Ramos (cell line): ENCODE measurements around the gene NRAP.

Experiments
- in situ Hi-C: fragments of 300-500 bp; cut with MboI; formaldehyde crosslinking; loops from one replicate; pipeline ENCODE4 v1.14.3; 2022; ENCODE audit warnings: low sequenced_read_pairs; ENCODE audit not compliant: unreplicated experiment

The NRAP gene, protein sequence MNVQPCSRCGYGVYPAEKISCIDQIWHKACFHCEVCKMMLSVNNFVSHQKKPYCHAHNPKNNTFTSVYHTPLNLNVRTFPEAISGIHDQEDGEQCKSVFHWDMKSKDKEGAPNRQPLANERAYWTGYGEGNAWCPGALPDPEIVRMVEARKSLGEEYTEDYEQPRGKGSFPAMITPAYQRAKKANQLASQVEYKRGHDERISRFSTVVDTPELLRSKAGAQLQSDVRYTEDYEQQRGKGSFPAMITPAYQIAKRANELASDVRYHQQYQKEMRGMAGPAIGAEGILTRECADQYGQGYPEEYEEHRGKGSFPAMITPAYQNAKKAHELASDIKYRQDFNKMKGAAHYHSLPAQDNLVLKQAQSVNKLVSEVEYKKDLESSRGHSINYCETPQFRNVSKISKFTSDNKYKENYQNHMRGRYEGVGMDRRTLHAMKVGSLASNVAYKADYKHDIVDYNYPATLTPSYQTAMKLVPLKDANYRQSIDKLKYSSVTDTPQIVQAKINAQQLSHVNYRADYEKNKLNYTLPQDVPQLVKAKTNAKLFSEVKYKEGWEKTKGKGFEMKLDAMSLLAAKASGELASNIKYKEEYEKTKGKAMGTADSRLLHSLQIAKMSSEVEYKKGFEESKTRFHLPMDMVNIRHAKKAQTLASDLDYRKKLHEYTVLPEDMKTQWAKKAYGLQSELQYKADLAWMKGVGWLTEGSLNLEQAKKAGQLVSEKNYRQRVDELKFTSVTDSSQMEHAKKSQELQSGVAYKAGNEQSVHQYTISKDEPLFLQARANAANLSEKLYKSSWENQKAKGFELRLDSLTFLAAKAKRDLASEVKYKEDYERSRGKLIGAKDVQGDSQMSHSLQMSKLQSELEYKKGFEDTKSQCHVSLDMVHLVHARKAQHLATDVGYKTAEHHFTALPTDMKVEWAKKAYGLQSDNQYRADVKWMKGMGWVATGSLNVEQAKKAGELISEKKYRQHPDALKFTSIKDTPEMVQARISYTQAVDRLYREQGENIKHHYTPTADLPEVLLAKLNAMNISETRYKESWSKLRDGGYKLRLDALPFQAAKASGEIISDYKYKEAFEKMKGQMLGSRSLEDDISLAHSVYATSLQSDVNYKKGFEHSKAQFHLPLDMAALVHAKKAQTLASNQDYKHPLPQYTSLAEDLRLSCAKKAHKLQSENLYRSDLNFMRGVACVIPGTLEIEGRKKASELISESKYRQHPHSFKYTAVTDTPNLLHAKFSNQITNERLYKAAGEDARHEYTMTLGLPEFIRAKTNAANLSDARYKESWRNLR (N-terminal part only)

DNA sequence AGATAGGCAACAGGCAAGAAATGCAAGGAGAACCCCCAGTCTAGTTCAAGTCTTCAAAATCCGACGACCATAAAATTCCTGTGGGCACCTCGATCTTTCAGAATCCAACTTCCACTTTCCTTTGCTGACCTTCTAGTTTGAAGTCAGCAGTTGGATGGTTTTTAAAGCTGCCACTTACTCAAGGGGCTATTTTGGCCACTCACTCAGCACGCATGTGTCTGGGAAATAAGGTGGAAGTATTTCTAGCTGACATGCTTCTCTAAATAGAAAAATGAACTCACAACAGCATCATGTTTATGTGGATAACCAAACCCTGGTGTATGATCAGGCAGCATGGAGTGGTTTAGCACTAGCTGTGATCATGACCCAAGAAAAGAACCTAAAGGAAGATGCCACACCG is at the start of gene NRAP:
Gene NRAP, minus strand, starts transcription at position 134 of the 400 bp plus-strand sequence. CDS start 159 bp downstream, outside the sequence.
- in situ Hi-C loops: no loop called here

DNA sequence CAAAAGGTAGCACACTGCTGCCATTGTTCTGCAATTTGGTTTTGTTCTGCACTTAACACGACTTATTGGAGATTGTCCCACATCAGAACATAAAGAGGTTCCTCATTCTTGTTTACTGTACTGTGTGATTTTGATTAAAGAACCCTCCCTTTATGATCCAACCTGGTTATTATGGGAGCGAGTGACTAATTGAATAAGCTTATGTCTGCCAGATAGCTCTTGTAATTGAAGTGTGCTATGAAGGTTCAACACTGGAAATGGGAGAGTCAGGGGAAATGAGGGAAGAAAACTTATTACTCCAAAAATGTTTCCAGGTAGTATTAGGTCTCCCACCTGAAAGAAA is 49.8 kb upstream of the NRAP start:
- in situ Hi-C loops: no loop called here

GRCh38 chr10:113712755-113713639 is 49.2 kb upstream of the NRAP start:
- in situ Hi-C loops: no loop called here

- in situ Hi-C loops: no loop called here
Measured at GRCh38 chr10:113712024-113712423, 48.2 kb upstream of the NRAP start.

DNA sequence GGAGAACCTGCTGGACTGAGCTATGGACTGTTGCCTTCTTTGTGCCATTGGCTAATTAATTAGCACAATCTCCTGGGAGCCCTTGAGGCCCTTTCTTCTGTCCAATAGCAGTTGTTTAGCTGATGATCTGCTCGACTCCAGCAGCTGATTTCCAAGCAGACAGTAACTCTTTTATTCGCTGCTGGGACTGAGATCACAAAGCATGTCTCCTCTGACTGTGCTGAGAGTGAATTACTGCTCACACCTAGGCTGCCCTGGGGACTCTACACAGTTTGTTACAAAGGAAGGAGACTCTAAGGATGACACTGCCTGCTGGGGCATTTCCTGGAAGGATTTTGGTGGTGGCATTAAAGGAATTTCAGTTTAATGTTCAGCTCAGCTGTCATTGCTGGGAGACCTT is 47.3 kb upstream of the NRAP start:
- in situ Hi-C loops: no loop called here

GRCh38 chr10:113709221-113709838 is 45.5 kb upstream of the NRAP start:
- in situ Hi-C loops: loop anchor here (10.0 kb wide), 1 partner anchor 395 kb away; no protein-coding TSS in a partner anchor

GRCh38 chr10:113708640-113709039 is 44.8 kb upstream of the NRAP start:
- in situ Hi-C loops: loop anchor here (10.0 kb wide), 1 partner anchor 396 kb away; no protein-coding TSS in a partner anchor

DNA sequence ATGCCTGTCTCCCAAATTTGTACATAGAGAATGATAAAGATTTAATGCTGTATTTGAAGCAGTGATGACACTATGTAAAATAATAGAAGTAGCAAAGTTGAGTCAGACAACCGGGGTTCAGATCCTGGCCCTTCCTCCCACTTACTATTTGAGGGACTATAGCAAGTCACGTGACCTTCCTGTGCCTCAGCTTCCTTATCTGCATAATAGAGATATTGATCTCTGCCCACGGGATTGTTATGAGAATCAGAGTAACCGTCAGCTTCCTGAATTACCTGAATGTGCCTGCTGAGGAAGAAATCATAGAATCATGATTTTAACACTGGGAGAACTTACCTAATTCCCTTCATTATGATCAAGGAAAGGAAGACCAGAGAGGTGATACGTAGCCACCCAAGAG is 42.8 kb upstream of the NRAP start:
- in situ Hi-C loops: loop anchor here (10.0 kb wide), 1 partner anchor 398 kb away; no protein-coding TSS in a partner anchor

DNA sequence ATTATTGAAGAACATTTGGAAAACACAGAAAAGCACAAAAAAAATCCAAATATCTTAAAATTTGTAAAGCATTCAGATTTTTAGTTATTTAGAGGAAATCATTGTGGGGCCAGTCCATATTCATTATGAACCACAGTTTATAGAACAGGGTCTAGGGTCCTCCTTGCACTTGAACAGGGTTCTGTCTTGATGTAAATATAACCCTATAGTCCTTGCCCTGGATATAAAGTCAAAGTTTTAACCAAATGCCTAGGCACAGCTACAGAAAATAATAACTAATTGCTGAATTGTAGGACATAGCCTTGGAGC is 41.5 kb upstream of the NRAP start:
- in situ Hi-C loops: loop anchor here (10.0 kb wide), 1 partner anchor 400 kb away; no protein-coding TSS in a partner anchor

GRCh38 chr10:113704637-113705343 is 40.9 kb upstream of the NRAP start:
- in situ Hi-C loops: loop anchor here (10.0 kb wide), 1 partner anchor 400 kb away; no protein-coding TSS in a partner anchor

- in situ Hi-C loops: no loop called here
Measured at GRCh38 chr10:113697595-113697994, 33.8 kb upstream of the NRAP start.

DNA sequence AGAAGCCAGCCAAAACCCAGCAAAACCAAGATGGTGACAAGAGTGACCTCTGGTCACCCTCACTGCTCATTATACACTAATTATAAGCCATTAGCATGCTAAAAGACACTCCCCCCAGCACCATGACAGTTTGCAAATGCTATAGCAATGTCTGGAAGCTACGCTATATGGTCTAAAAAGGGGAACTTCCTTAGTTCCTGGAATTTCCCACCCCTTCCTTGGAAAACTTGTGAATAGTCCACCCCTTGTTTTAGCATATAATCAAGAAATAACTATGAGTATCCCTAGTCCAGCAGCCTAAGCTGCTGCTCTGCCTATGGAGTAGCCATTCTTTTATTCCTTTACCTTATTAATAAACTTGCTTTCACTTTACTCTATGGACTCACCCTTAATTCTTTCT is 31.9 kb upstream of the NRAP start:
- in situ Hi-C loops: no loop called here

DNA sequence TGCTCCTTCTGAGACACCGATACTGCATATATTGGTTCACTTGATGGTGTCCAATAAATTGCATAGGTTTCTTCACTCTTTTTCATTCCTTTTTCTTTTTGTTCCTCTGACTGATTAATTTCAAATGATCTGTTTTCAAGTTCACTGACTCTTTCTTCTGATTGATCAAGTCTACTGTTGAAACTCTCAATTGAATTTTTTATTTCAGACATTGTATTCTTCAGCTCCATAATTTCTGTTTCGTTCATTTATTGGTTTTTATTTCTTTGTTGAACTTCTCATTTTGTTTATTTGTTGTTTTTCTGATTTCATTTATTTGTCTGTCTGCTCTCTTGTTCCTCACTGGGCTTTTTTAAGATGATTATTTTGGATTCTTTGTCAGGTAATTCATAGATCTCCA is 29.5 kb upstream of the NRAP start:
- in situ Hi-C loops: no loop called here

- in situ Hi-C loops: no loop called here
Measured at GRCh38 chr10:113692271-113692670, 28.4 kb upstream of the NRAP start.

- in situ Hi-C loops: no loop called here
Measured at GRCh38 chr10:113691381-113691780, 27.5 kb upstream of the NRAP start.

GRCh38 chr10:113690749-113691148 is 26.9 kb upstream of the NRAP start:
- in situ Hi-C loops: no loop called here

DNA sequence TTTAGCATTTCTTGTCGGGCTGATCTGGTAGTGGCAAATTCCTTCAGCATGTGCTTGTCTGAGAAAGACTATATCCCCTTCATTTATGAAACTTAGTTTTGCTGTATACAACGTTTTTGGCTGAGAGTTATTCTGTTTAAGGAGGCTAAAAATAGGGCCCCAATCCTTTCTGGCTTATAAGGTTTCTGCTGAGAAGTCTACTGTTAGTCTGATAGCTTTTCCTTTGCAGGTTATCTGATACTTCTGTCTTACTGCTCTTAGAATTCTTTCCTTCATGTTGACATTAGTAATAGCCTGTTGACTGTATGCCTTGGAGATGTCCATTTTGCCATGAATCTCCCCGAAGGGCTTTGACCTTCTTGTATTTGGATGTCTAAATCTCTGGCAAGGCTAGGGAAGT is 25.7 kb upstream of the NRAP start:
- in situ Hi-C loops: no loop called here

GRCh38 chr10:113689057-113689456 is 25.2 kb upstream of the NRAP start:
- in situ Hi-C loops: no loop called here
